GM23338 (cell line): ENCODE results near the gene CCDC3. TPM values are rescaled to one million over a fixed set of nuclear protein-coding genes. Genes with fewer than 3 reads are reported as not detected.

ENCODE experiments used
- ATAC-seq: fragments of 200-7000 bp; cut with Tn5 transposase; 3 replicates; pipeline ENCODE4 v1.9.1; 2020
- DNase-seq: peaks from one replicate; pipeline ENCODE4 v3.0.0-alpha.2; 2015; ENCODE audit warnings: low spot score
- H2AFZ ChIP-seq: fragments of 200-600 bp; sonication (generic); 2 replicates; pipeline ENCODE4 v1.8.0; 2016; ENCODE audit warnings: antibody characterized with exemption, mild to moderate bottlenecking, moderate library complexity
- H3F3A ChIP-seq: fragments of 200-600 bp; sonication (generic); replicated peaks from 2 replicates; pipeline ENCODE4 v1.8.0; 2017; ENCODE audit warnings: antibody characterized with exemption, mixed run types, low read depth
- H3K27ac ChIP-seq: fragments of 200-600 bp; sonication (generic); 2 replicates; pipeline ENCODE4 v1.6.1; 2016; ENCODE audit warnings: low read depth
- H3K27me3 ChIP-seq: fragments of 200-600 bp; sonication (generic); 2 replicates; pipeline ENCODE4 v1.8.0; 2016; ENCODE audit warnings: mild to moderate bottlenecking, mixed run types, moderate library complexity; ENCODE audit not compliant: insufficient read depth
- H3K36me3 ChIP-seq: fragments of 200-600 bp; sonication (generic); 2 replicates; pipeline ENCODE4 v1.8.0; 2016; ENCODE audit warnings: mild to moderate bottlenecking; ENCODE audit not compliant: insufficient read depth
- H3K4me1 ChIP-seq: fragments of 200-600 bp; sonication (generic); 2 replicates; pipeline ENCODE4 v1.8.0; 2016; ENCODE audit warnings: mild to moderate bottlenecking, moderate library complexity; ENCODE audit not compliant: insufficient read depth
- H3K4me2 ChIP-seq: fragments of 200-600 bp; sonication (generic); 2 replicates; pipeline ENCODE4 v1.7.1; 2017; ENCODE audit warnings: mixed run types
- H3K4me3 ChIP-seq: fragments of 200-600 bp; sonication (generic); 2 replicates; pipeline ENCODE4 v1.6.1; 2016; ENCODE audit warnings: mixed run types
- H3K79me2 ChIP-seq: fragments of 200-600 bp; sonication (generic); replicated peaks from 2 replicates; pipeline ENCODE4 v1.8.0; 2017; ENCODE audit warnings: mild to moderate bottlenecking; ENCODE audit not compliant: insufficient read depth
- H3K9me2 ChIP-seq: fragments of 200-600 bp; sonication (generic); 2 replicates; pipeline ENCODE4 v1.8.0; 2017; ENCODE audit not compliant: insufficient read depth
- H4K20me1 ChIP-seq: fragments of 200-600 bp; sonication (generic); replicated peaks from 2 replicates; pipeline ENCODE4 v1.8.0; 2017; ENCODE audit warnings: mild to moderate bottlenecking; ENCODE audit not compliant: insufficient read depth
- H3K27ac Mint-ChIP-seq: 2 replicates; pipeline ENCODE4 v1.8.0; 2020; ENCODE audit warnings: inconsistent platforms, mild to moderate bottlenecking, moderate library complexity, mixed read lengths
- H3K27me3 Mint-ChIP-seq: 3 replicates; pipeline ENCODE4 v1.8.0; 2022; ENCODE audit warnings: low read depth, mild to moderate bottlenecking, moderate library complexity, mixed read lengths, inconsistent platforms; ENCODE audit not compliant: insufficient read depth, poor library complexity
- H3K36me3 Mint-ChIP-seq: 3 replicates; pipeline ENCODE4 v1.8.0; 2021; ENCODE audit warnings: low read depth, mild to moderate bottlenecking, inconsistent platforms, moderate library complexity, mixed read lengths
- H3K4me1 Mint-ChIP-seq: 3 replicates; pipeline ENCODE4 v1.8.0; 2020; ENCODE audit warnings: mild to moderate bottlenecking, inconsistent platforms, mixed read lengths
- H3K4me3 Mint-ChIP-seq: 3 replicates; pipeline ENCODE4 v1.8.0; 2021; ENCODE audit warnings: moderate library complexity, mild to moderate bottlenecking, inconsistent platforms, mixed read lengths
- H3K9me3 Mint-ChIP-seq: 3 replicates; pipeline ENCODE4 v1.8.0; 2020; ENCODE audit warnings: moderate library complexity, mild to moderate bottlenecking, inconsistent platforms, mixed read lengths
- CREB1 ChIP-seq: fragments of 250-450 bp; sonication (Bioruptor Pico); IDR thresholded peaks from 2 replicates; pipeline ENCODE4 v1.5.0; 2020; ENCODE audit warnings: low read depth, mild to moderate bottlenecking, moderate library complexity
- CTCF ChIP-seq, 2 experiments: fragments of 200-600 bp in 1 of 2; sonication (generic) in 1 of 2; conservative IDR thresholded peaks; 2 replicates each; pipeline versions ENCODE4 v1.5.1 to v1.6.1; 2016 to 2017; ENCODE audit warnings: antibody characterized with exemption in 2 of 2, low read depth in 2 of 2, mild to moderate bottlenecking in 2 of 2, moderate library complexity in 1 of 2
- ETS1 ChIP-seq: IDR thresholded peaks from 2 replicates; pipeline ENCODE4 v1.6.1; 2016; ENCODE audit warnings: antibody characterized with exemption
- EZH2 ChIP-seq: fragments of 200-600 bp; sonication (generic); IDR thresholded peaks from one replicate; pipeline ENCODE4 v1.8.0; 2017; ENCODE audit warnings: antibody characterized with exemption, mild to moderate bottlenecking, low read depth; ENCODE audit not compliant: unreplicated experiment
- JUNB ChIP-seq: IDR thresholded peaks from one replicate; pipeline ENCODE4 v1.6.1; 2016; ENCODE audit warnings: antibody characterized with exemption; ENCODE audit not compliant: unreplicated experiment
- NANOG ChIP-seq: IDR thresholded peaks from 2 replicates; pipeline ENCODE4 v1.6.1; 2016; ENCODE audit warnings: antibody characterized with exemption, borderline replicate concordance
- STAT1 ChIP-seq: IDR thresholded peaks from one replicate; pipeline ENCODE4 v1.6.1; 2016; ENCODE audit warnings: antibody characterized with exemption; ENCODE audit not compliant: unreplicated experiment
- ZNF331 ChIP-seq: fragments of 250-450 bp; sonication (Bioruptor Pico); IDR thresholded peaks from 2 replicates; pipeline ENCODE4 v1.5.0; 2020; ENCODE audit warnings: low read depth, mild to moderate bottlenecking, moderate library complexity
- ZNF462 ChIP-seq: fragments of 250-450 bp; sonication (Bioruptor Pico); IDR thresholded peaks from 2 replicates; pipeline ENCODE4 v1.5.0; 2020; ENCODE audit warnings: mild to moderate bottlenecking, moderate library complexity
- polyA plus RNA-seq: library from polyadenylated mRNA; unstranded; fragments of >200 nt; fragmentation: Nextera tagmentation; extraction: Ambion mirVana; gene quantifications from 2 replicates; pipeline ENCODE4 v1.2.1, GENCODE V29; 2016
- total RNA-seq: library from RNA; depleted of rRNA; stranded (reverse); fragments of >200 nt; shearing (Covaris generic); gene quantifications from 2 replicates; pipeline ENCODE4 v1.2.3, GENCODE V29; 2014

The CCDC3 gene
- total and polyA plus RNA-seq, 2 experiments from 2014 or later, result 1.4 to 5.2 TPM

- Histone ChIP-seq H3K4me1 (no peaks in the 10 kb centered on the region), H3K27me3 (no peaks in the 10 kb centered on the region), H2AFZ (no peak overlapping the region), H3K4me2 (no peak overlapping the region), H3K4me3 (no peak overlapping the region), H3K36me3 (no peaks in the 10 kb centered on the region), H3F3A (no peaks in the 10 kb centered on the region), H3K27ac (no peak overlapping the region), H3K79me2 (no peaks in the 10 kb centered on the region), H3K9me2 (no peaks in the 10 kb centered on the region), H4K20me1 (no peaks in the 10 kb centered on the region)
- ATAC-seq (no peak), DNase-seq (no peak)
- H3K9me3 Mint-ChIP-seq, result peaks cover 6% of the 10 kb centered on the region; the same call in 1 of the 3 replicates
- TF ChIP-seq JUNB (no peak), ZNF462 (no peak), ETS1 (no peak), CTCF (conservative IDR thresholded peaks at IDR 0.05; ENCODE audit: low read depth in 2 of 2) (no peak), NANOG (no peak), ZNF331 (no peak), CREB1 (no peak), STAT1 (no peak), EZH2 (no peak)
- no peaks in the 10 kb centered on the region for H3K27me3 Mint-ChIP-seq
- H3K27ac Mint-ChIP-seq, result no peak overlapping the region
- no peaks in the 10 kb centered on the region for H3K36me3 Mint-ChIP-seq
- no peak overlapping the region for H3K4me3 Mint-ChIP-seq
- no peaks in the 10 kb centered on the region for H3K4me1 Mint-ChIP-seq
Observed at GRCh38 chr10:12981570-12981969, 19.9 kb downstream of the CCDC3 start.
